Medulla oblongata (tissue), 1 donor: Measurements from ENCODE around the gene NOTCH1.
A peak's percentile ranks its signal among the peaks of the same experiment; 100 is the strongest.

Experiments
- DNase-seq: peaks from one replicate; pipeline ENCODE4 v3.0.0-alpha.2; 2015; ENCODE audit errors: extremely low spot score

The NOTCH1 gene

GRCh38 chr9:136531904-136532798, 13.7 kb downstream of the NOTCH1 start:
- DNase-seq: no peak

- DNase-seq: no peak
Observed at GRCh38 chr9:136531186-136531903, 14.5 kb downstream of the NOTCH1 start.

GRCh38 chr9:136530461-136531089, 15.3 kb downstream of the NOTCH1 start:
- DNase-seq: no peak

- DNase-seq: peak; percentile 2
Observed at GRCh38 chr9:136529516-136530460, 16.1 kb downstream of the NOTCH1 start.

- no peak for DNase-seq
Observed at GRCh38 chr9:136528716-136529341, 17.0 kb downstream of the NOTCH1 start.

GRCh38 chr9:136527721-136528710, 17.8 kb downstream of the NOTCH1 start:
- DNase-seq: peak; percentile 19

GRCh38 chr9:136527131-136527530, 18.7 kb downstream of the NOTCH1 start:
- DNase-seq: no peak

GRCh38 chr9:136526625-136527066, 19.2 kb downstream of the NOTCH1 start:
- DNase-seq: peak; percentile 86

- DNase-seq: peak; percentile 96
Observed at GRCh38 chr9:136525841-136526499, 19.9 kb downstream of the NOTCH1 start.

GRCh38 chr9:136525207-136525606, 20.6 kb downstream of the NOTCH1 start:
- DNase-seq: no peak

- DNase-seq: no peak
Observed at GRCh38 chr9:136522314-136523237, 23.3 kb downstream of the NOTCH1 start.

GRCh38 chr9:136521537-136521936, 24.3 kb downstream of the NOTCH1 start:
- peak; percentile 60 for DNase-seq

- no peak for DNase-seq
Observed at GRCh38 chr9:136520053-136520540, 25.8 kb downstream of the NOTCH1 start.

GRCh38 chr9:136519263-136520052, 26.4 kb downstream of the NOTCH1 start:
- DNase-seq: no peak

GRCh38 chr9:136518623-136519022, 27.2 kb downstream of the NOTCH1 start:
- DNase-seq: no peak

GRCh38 chr9:136517950-136518349, 27.9 kb downstream of the NOTCH1 start:
- no peak for DNase-seq
